Measurements from ENCODE around the gene SLC29A3. TPM values are rescaled to one million over a fixed set of nuclear protein-coding genes. Genes with fewer than 3 reads are reported as not detected.

The SLC29A3 gene
- polyA plus RNA-seq, 10 donors, result 3.0 to 5.9 (median 3.6) TPM

DNA sequence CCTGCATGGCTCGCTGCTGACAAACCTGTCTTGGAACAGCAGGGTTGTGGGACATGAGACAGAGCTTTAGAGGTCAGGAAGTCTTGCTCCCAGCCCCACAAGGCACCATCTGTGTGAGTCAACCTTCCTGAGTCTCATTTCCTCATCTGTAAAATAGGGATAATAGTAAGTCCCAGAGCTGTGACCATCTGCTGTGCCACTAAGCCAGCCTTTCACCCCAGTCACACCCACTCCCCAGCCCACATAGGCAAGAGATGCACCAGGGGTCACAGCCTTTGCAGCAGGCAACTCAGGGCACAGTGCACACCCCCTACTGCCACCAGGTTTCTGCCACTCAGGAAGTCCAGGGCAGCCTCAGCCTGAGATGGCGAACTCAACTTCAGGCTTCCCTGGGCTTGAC is 48.2 kb downstream of the SLC29A3 start:
- DNase-seq, result no peak

DNA sequence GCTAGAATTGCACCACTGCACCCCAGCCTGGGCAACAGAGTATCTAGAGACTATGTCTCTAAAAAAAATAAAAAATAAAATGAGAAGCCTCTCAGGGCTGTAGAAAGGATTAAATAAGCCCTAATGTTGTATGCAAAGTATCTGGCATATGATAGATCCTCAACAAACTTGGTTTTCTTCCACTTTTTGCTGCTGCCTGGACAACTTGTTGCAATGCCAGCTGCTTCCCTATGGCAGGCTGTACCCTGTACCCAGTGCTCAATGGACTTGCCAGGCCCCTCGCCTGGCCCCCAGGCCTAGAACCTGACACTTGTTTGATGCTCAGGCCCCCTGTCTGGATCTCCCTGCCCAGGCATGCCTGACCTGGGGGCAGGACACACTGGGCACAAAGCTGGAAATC is 49.1 kb downstream of the SLC29A3 start:
- DNase-seq, result no peak

DNA sequence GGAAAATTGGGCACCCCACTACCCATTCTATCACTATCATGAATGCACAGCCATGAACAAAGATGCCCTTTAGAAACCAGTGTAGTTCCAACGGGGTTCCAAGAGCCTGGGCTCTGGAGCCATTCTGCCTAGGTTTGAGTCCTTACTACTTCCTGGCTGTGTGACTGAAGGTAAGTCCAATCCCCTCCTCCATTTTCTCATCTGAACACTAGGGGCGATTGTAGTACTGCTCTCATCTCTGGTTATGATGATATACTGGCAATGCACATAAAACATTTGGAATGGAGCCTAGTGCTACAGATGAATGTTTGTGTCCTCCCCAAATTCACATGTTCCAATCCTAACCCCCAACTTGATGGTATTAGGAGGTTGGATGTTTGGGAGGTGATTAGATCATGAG is 49.6 kb downstream of the SLC29A3 start:
- no peak for DNase-seq

DNA sequence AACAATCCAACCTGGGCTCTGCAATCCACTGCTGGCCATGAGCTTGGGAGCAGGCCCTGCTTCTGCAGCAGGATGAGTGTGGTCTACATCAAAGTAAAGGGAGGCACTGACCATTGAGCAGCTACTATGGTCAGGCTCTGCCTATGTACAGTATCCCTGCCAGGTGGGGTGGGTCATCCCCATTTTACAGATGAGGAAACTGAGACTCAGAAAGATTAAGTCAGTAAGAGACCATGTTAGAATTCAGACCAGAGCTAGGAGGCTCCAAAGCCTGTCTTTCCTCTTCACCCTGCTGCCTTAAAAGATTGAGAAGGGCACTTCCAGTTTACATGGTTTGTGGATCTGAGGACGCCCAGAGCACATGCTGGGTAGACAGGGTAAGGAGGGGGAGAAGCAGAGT is 50.5 kb downstream of the SLC29A3 start:
- no peak for DNase-seq

DNA sequence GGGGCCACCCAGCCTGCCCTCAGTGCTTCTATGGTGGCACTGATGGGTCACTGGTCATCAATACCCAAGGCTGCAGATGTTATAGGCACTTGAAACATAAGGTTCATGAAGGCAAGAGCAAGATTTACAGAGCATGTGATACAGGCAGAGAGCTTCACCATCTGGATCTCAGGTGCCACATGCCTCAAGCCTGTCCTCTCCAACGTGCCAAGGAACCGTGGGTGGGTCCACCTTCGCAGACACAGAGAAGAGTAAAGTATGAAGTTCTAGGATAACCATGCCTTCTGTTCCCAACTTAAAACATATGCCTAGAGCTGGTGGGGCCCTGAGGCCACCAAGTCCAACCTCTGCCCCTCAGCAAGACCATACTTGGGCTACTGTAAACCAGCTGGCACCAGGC is 51.0 kb downstream of the SLC29A3 start:
- no peak for DNase-seq

DNA sequence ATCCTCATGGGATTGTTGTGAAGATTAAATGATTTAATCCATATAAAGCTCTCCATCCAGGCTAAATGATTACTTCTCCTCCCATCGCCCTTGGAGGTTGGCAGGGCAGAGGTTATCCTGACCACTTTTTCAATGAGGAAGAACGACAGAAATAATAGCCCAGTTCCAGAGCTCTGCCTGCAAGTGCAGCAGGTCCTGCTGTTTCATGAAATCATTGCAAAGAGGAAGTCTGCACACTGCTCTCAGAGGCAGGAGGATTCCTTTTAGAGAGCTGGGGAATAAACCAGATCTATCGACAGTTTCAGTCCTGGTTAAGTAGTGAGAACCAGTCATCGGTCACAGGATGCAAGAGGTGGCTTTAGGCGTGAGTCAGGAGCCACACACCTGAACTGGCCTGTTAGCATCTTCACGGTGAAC is 52.7 kb downstream of the SLC29A3 start:
- peak in 1 of 3 donors; percentile 44 for DNase-seq

DNA sequence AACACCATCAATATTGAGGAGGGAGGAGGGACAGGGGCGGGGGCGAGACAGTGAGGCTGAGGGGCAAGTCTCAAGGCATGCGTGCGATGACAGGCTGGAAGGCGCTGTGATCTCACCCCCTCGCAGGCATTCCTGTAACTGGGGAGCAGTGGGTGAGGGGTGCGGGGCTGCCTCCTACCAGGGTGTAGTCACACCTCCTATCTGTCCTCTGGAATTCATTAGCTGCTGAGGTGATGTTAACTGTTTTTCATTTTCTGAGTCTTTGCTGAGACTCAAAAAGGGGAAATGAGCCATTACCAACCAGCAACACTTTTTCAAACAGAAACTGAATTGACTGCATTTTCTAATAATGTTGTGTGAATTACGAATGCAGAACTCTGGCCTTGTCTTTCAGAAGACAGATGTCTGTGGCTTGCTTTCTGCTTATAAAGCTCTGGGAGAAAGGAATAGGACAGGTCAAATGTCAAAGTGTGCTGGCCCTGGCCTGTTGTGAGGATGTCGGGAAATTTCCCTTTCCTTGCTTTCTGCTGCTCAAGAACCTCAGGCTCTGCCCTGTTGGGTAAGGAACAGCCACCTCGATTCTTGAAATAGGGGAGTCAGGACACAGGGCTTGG is 53.9 kb downstream of the SLC29A3 start:
- no peak for DNase-seq

DNA sequence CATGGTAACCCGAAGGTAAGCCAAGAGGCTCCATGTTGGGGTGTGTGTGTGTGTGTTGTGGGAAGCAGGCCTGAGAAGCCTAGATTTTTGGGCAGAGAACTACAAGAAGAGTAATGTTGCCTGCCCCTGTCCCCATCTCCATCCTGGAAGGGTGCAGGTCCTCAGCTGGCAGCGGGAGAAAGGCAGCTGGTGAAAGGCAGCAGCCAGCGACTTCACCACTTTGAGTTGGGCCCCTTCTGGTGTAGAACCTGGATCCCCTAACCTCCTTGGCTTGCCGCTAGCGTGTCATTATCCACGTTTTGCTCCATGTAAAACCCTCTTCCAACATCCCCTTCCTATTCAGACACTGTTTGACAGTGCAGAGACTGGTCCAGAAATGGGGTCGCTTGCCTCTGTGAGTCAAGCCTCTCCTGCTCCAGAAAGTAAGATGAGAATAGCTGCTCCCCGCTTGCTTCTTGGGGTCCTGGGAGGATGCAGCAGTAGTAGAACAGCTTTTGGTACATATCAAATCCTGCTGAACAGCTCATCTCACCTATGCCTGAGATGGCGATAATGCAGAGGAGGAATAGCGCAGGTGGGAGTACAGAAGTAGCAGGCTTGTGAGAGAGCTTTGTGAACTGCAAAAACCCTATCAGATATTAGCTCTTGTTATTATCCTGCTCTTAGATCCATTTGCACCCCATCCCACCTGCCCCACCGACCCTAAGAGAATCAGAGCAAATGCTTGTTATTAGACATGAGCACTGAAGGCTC is 55.6 kb downstream of the SLC29A3 start:
- DNase-seq, result no peak

DNA sequence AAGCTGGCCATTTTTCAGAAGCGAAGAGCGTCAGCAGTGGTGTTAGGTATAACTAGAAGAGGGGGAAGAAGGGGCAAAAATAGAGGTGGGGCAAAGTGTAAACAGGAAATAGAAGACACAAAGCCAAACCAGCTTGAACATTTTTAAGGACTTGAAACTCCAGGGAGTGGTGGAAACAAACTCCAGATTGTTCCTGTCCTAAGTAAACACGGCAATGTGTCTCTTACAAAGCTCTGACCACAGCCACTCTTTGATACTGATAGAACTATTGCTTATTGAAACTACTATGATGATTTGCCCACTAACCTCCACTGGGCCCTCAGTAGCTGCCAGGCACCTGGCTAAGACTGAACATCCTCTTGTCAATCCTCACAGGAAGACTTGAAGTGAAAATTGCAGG is 56.9 kb downstream of the SLC29A3 start:
- DNase-seq, result no peak

DNA sequence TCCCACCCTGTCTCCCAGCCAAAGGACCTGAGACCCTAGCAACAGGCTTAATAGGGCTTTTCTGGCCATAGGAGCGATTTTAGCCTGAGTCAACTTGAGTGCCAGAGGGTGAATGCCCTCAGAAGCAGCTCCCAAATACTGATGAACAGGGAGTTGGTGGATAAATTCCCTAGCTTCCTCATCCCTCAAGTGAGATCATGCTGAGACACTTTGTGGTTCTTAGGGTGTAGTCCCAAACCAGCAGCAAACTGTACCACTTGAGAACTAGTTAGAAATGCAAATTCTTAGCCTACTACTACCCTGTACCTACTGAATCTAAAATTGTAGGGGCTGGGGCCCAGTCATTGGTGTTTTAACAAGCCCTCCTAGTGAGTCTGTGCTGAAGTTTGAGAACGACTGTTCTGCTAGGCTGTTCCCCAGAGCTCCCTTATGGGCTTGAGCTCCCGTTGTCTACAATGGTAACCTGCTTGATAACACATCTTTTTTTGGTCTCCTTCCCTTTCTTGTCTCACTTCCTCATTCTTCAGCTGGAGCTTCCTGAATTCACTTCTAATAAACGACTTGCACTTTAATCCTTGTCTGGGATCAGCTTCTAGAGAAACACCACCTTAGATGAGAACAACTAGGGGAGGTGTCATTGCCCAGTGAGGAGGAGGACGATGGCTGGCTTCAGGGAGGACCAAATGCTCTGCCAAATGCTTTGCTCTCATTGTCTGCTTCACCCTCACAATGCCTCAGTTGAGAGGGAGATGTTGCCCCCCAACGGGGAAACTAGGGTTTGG is 59.5 kb downstream of the SLC29A3 start:
- DNase-seq, result no peak

DNA sequence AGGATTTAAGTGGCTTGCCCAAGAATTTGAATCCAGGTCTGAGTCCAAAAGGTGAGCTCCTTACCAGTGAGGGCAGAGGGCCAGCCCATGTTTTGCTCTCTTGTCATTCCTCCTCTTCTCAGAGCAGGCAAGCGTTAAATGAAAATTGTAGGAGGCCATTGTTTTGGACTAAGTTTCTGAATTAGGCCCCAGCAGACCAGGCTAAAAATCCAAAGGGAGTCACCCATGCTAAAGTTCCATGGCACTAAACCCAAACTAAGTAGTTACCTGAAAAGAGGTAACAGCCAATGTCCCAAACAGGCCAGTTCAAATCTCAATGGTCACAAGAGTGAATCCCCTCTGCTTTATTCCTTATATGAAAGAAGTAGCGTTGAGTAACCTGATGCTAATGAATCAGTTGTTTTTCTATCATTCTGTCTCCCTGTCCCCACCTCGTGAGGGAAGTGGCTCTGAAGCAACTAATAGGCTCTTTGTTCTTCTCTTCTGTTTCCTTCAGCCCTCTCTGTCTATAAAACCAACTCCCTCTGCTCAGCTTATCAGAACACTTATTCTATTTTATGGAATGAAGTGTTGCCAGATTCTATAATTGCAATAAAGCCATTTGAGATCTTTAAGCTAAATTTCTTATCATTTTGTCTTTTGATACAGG is 60.2 kb downstream of the SLC29A3 start:
- DNase-seq, result no peak

DNA sequence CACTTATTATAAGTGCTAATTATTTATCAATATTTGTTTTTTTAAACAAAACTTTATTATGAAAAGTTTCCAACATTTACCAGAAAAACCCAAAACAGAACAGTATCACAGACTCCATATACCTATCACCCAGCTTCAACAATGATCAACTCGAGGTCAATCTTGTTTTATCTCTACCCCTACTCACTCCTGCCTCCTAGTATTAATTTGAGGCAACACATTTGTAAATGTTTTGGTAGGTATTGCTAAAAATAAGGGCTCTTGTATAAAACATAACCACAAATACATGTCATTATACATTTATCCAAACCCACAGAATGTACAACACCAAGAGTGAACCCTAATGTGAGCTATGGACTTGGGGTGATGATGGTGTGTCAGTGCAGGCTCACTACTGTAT is 61.8 kb downstream of the SLC29A3 start:
- no peak for DNase-seq

DNA sequence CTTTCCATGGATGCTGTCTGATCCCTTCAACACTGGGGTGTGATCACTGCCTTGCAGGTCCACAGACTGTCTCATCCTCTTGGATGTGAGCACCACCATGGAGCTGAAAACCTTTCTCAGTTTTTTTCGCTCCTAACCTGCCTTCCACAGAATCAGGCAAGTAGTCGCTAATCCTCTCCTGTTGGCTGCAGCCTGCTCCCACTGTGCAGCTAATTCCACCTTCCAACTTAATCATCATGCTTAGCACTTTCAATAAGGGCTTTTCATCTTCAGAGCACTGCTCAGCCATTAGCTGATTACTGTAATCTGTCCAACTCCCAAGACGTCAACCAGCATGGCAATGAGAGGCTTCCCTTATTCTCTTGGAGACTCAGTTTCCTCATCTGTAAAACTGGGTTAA is 62.6 kb downstream of the SLC29A3 start:
- DNase-seq, result no peak

DNA sequence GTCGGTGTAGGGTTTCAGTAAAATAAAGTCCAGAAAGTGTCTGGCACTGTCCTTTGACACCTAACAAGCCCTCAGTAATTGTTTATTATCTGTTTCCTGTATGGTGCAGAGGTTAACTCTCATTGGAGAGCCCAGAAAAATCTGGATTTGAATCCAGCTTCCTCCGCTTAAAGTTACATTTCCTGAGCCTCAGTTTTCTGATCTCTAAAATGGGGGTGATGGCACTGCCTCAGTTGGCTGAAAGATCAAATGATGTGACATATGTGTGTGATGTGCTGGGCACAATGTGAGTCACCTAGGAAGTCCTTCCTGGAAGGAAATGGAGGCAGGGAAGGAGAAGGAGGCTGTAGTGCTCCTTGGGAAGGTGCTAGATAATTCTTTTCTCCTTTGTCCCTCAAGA is 63.0 kb downstream of the SLC29A3 start:
- DNase-seq, result no peak

DNA sequence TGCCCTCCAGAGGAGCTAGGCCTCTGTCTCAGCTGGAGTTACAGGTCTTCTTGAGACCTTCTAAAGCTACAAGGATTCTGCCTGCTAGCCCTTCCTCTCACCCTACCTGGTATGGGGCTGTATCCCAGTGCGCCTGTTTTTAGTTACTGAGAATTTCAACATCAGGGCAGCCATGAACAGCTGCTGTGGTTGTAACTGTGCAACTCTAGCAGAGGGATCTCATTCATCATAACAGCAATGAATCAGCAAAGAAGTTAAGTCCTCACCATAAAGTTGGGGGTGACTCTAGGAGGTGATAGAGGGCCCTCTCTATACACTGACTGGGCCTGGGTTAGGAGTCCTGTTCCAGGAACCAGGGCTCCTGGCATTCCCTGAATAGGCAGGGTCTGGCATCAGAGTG is 63.7 kb downstream of the SLC29A3 start:
- no peak for DNase-seq

DNA sequence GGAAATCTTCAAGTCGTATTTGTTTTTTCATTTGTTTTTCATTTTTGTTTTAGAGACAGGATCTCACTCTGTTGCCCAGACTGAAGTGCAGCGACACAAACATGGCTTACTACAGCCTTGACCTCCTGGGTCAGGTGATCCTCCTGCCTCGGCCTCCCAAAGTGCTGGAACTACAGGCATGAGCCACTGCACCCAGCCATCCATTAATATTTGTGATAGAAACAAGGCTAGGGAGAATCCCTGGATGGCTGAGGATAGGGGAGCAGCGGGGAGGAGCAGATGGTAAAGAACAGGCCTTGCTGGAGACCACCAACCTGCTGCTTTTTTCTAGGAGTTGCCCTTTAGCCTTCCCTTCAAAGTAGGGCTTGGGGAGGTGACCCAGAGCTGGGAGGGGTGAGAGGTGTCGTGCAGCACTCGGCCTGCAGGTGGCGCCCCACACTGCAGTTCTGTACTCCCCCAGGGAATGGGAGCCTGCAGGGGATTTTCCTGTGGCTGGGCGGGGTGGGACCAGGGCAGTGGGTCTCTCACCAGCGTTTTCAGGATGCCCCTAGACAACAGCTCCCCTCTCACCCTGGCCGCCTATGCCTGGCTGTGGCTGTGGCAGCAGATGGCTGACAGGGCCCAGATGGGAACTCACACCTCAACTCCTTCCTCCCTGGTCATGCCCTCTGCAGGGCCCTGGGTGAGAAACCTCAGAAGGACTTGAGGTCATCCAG is 65.1 kb downstream of the SLC29A3 start:
- peak in 2 of 3 donors; percentile 44 to 66 for DNase-seq

DNA sequence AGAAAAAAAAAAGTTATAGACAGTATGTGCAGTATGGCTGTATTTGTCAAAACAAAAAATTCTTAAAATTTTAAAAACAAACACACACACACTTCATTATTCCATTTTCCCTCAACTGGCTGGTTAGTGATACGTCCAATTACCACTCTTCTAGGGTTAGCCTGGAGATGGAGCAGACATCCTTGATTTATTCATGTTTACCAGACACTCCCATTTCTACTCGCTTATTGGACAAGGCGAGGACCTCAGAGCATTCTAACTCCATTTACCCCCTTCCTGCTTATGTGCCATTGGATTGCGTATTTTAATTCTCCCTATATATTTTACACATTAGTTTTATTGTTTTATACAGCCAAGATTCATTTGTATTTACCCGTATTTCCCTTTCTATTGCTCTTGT is 69.1 kb downstream of the SLC29A3 start:
- DNase-seq, result no peak

DNA sequence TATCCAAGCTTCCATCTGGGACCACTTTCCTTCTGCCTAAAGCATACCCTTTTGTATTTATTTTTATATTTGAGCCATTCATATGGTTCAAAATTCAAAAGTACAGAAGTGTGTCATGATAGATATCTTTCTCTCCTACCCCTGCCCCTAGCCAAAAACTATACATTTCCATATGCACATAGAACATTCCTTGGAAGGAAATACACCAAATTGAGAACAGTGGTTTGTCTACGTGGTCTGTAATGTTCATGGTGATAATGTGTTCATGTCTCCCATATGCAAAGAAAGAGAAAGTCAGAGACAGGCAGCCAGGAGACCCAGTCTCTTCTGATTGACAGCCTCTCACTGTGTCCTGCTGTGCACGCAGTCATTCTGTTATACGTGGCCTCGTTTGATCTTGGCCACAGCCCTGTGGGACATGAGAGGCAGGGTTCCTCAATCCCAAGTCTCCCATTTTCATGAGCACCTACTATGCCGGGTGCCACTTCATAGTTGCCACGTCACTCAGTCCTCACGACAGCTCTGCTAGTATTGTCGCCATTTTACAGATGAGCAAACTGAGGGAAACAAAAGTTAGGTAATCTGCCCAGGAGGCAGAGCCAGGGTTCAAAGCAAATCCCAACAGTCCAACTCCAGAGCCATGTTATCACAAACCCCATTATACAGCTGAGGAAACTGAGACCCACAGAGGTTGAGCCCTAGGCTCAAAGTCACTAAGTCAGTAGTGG is 69.7 kb downstream of the SLC29A3 start:
- no peak for DNase-seq

DNA sequence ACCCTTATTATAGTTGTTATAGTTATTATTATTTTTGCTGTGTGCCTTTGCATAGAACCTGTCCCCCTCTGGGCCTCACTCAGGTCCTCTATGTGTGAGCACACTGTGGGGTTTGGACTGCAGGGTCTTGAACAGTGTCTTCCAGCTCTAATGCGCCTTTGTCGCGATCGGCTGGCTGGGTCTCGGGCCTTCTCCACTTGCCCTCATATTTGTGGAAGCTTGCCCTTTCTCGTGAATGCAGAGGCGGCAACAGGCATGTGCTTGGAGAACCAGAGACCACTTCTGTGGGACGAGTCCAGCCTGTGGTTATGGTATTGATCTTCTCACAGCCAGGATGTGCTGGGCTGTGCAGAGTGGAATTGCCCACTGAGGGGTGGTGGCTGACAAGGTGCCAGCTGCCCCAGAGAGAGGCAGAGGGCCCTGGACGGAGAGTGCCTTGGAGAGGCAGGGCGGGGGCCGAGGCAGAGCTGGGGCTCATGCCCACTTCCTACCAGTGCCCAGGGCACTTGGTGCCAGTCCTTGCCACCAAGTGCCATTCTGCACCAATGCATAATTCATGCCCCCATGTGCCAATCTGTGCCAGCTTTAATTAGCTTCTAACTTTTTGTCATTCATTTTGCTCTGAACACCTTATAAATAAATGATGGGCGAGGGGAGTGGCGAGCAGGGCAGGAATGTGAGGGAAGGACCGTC is 70.9 kb downstream of the SLC29A3 start:
- no peak for DNase-seq

DNA sequence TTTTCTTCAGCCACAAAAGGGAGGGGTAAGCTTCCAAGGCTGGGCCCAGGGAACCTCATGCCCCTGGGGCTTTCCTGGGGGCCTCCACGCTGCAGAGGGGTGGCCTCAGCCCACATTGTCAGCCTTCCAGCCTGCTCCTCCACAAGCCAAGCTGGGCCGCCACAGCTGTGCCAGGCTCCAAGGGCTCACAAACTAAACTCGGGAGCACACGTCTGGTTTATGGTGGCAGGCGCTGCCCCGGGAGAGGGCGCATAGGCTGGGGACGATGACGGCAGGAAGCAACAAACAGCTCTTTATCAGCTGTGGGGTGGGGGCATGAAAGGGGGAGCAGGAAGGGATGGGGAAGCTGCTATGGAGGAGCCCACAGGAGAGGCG is 71.4 kb downstream of the SLC29A3 start:
- DNase-seq, result no peak

All from muscle of back (tissue), 11 donors.